Ovary (tissue), 3 donors: ENCODE measurements around the gene YTHDF1.

Source experiments
- EP300 ChIP-seq: sonication (generic); formaldehyde crosslinking; IDR thresholded peaks from one replicate; pipeline ENCODE4 v1.6.1; 2017; ENCODE audit warnings: antibody characterized with exemption
- TF ChIP-seq, protein P1 (sequence below), 3 donors: fragments of 450-650 bp in 2 of 3; fragments of 200-600 bp in 1 of 3; IDR thresholded peaks; one replicate each; pipeline versions ENCODE4 v1.5.1 to v1.8.0; 2016 to 2022; ENCODE audit warnings: antibody characterized with exemption in 3 of 3, mild to moderate bottlenecking in 1 of 3
- donor health status: DM: no; HTN: no; CAD: no.

GRCh38 chr20:63189846-63190559 lies 25.9 kb downstream of the YTHDF1 start:
- TF ChIP-seq EP300 = no peak
- TF ChIP-seq, protein P1, sequence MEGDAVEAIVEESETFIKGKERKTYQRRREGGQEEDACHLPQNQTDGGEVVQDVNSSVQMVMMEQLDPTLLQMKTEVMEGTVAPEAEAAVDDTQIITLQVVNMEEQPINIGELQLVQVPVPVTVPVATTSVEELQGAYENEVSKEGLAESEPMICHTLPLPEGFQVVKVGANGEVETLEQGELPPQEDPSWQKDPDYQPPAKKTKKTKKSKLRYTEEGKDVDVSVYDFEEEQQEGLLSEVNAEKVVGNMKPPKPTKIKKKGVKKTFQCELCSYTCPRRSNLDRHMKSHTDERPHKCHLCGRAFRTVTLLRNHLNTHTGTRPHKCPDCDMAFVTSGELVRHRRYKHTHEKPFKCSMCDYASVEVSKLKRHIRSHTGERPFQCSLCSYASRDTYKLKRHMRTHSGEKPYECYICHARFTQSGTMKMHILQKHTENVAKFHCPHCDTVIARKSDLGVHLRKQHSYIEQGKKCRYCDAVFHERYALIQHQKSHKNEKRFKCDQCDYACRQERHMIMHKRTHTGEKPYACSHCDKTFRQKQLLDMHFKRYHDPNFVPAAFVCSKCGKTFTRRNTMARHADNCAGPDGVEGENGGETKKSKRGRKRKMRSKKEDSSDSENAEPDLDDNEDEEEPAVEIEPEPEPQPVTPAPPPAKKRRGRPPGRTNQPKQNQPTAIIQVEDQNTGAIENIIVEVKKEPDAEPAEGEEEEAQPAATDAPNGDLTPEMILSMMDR (IDR thresholded peaks at IDR 0.05) = no peak
